ENCODE data around the gene ERVH48-1.

- TF ChIP-seq CTCF (IDR thresholded peaks at IDR 0.05) (no peak), POLR2AphosphoS5 (IDR thresholded peaks at IDR 0.05) (no peak), POLR2A (IDR thresholded peaks at IDR 0.05; ENCODE audit: low read depth) (no peak)
These were observed 6.3 kb upstream of the ERVH48-1 start for GRCh38 chr21:42931560-42932235.
